ENCODE data around the gene GMDS.

GMDS gene

GRCh38 chr6:2240961-2241360 lies 4.4 kb downstream of the GMDS start:
- Histone ChIP-seq H3K9me3 (ENCODE audit: control insufficient read depth, insufficient read depth, low read length) (no peaks in the 10 kb centered on the region), H3K36me3 (ENCODE audit: control insufficient read depth, insufficient read depth, low read length) (no peaks in the 10 kb centered on the region), H3K27me3 (ENCODE audit: control insufficient read depth, insufficient read depth, low read length) (no peaks in the 10 kb centered on the region), H3K4me1 (ENCODE audit: control insufficient read depth, insufficient read depth, low read length) (peaks cover 7% of the 10 kb centered on the region), H3K27ac (ENCODE audit: low read length) (no peak overlapping the region), H3K4me3 (ENCODE audit: low read length) (no peak overlapping the region)
- no peak for DNase-seq (ENCODE audit: low read depth, low spot score)
- WGBS (ENCODE audit: insufficient coverage, insufficient read length), result no CpG with 5 or more reads among the region's 6 CpGs

GRCh38 chr6:2237001-2237400 lies 8.4 kb downstream of the GMDS start:
- Histone ChIP-seq H3K27me3 (ENCODE audit: control insufficient read depth, insufficient read depth, low read length) (no peaks in the 10 kb centered on the region), H3K4me3 (ENCODE audit: low read length) (no peak overlapping the region), H3K9me3 (ENCODE audit: control insufficient read depth, insufficient read depth, low read length) (no peaks in the 10 kb centered on the region), H3K4me1 (ENCODE audit: control insufficient read depth, insufficient read depth, low read length) (peaks cover 7% of the 10 kb centered on the region), H3K36me3 (ENCODE audit: control insufficient read depth, insufficient read depth, low read length) (no peaks in the 10 kb centered on the region), H3K27ac (ENCODE audit: low read length) (no peak overlapping the region)
- WGBS (ENCODE audit: insufficient coverage, insufficient read length), result no CpG with 5 or more reads among the region's 1 CpG
- no peak for DNase-seq (ENCODE audit: low read depth, low spot score)

- no peak for DNase-seq (ENCODE audit: low read depth, low spot score)
- H3K9me3 ChIP-seq (ENCODE audit: control insufficient read depth, insufficient read depth, low read length), result no peaks in the 10 kb centered on the region
- no peak overlapping the region for H3K27ac ChIP-seq (ENCODE audit: low read length)
- no peaks in the 10 kb centered on the region for H3K27me3 ChIP-seq (ENCODE audit: control insufficient read depth, insufficient read depth, low read length)
- no CpG with 5 or more reads among the region's 2 CpGs for WGBS (ENCODE audit: insufficient coverage, insufficient read length)
- H3K36me3 ChIP-seq (ENCODE audit: control insufficient read depth, insufficient read depth, low read length), result no peaks in the 10 kb centered on the region
- peaks cover 3% of the 10 kb centered on the region for H3K4me1 ChIP-seq (ENCODE audit: control insufficient read depth, insufficient read depth, low read length)
- H3K4me3 ChIP-seq (ENCODE audit: low read length), result no peak overlapping the region
These were observed 9.5 kb downstream of the GMDS start for GRCh38 chr6:2235777-2236495.

GRCh38 chr6:2232445-2232844 lies 13.0 kb downstream of the GMDS start:
- WGBS (ENCODE audit: insufficient coverage, insufficient read length), result no CpG with 5 or more reads among the region's 9 CpGs
- Histone ChIP-seq H3K36me3 (ENCODE audit: control insufficient read depth, insufficient read depth, low read length) (no peaks in the 10 kb centered on the region), H3K27ac (ENCODE audit: low read length) (no peak overlapping the region), H3K9me3 (ENCODE audit: control insufficient read depth, insufficient read depth, low read length) (no peaks in the 10 kb centered on the region), H3K4me1 (ENCODE audit: control insufficient read depth, insufficient read depth, low read length) (peaks cover 2% of the 10 kb centered on the region; the same call in 1 of the 2 replicates), H3K4me3 (ENCODE audit: low read length) (no peak overlapping the region), H3K27me3 (ENCODE audit: control insufficient read depth, insufficient read depth, low read length) (no peaks in the 10 kb centered on the region)
- no peak for DNase-seq (ENCODE audit: low read depth, low spot score)

- Histone ChIP-seq H3K4me1 (ENCODE audit: control insufficient read depth, insufficient read depth, low read length) (peaks cover 2% of the 10 kb centered on the region; the same call in 1 of the 2 replicates), H3K4me3 (ENCODE audit: low read length) (no peak overlapping the region), H3K27ac (ENCODE audit: low read length) (no peak overlapping the region), H3K27me3 (ENCODE audit: control insufficient read depth, insufficient read depth, low read length) (no peaks in the 10 kb centered on the region), H3K9me3 (ENCODE audit: control insufficient read depth, insufficient read depth, low read length) (no peaks in the 10 kb centered on the region), H3K36me3 (ENCODE audit: control insufficient read depth, insufficient read depth, low read length) (no peaks in the 10 kb centered on the region)
- DNase-seq (ENCODE audit: low read depth, low spot score), result no peak
- no CpG with 5 or more reads among the region's 4 CpGs for WGBS (ENCODE audit: insufficient coverage, insufficient read length)
These were observed 14.0 kb downstream of the GMDS start for GRCh38 chr6:2231438-2231837.

GRCh38 chr6:2230659-2231277 lies 14.6 kb downstream of the GMDS start:
- no peaks in the 10 kb centered on the region for H3K27me3 ChIP-seq (ENCODE audit: control insufficient read depth, insufficient read depth, low read length)
- whole genome bisulfite sequencing (ENCODE audit: insufficient coverage, insufficient read length), result no CpG with 5 or more reads among the region's 2 CpGs
- no peak overlapping the region for H3K4me3 ChIP-seq (ENCODE audit: low read length)
- H3K9me3 ChIP-seq (ENCODE audit: control insufficient read depth, insufficient read depth, low read length), result no peaks in the 10 kb centered on the region
- no peak for DNase-seq (ENCODE audit: low read depth, low spot score)
- H3K4me1 ChIP-seq (ENCODE audit: control insufficient read depth, insufficient read depth, low read length), result no peaks in the 10 kb centered on the region; the same call in 1 of the 2 replicates
- no peaks in the 10 kb centered on the region for H3K36me3 ChIP-seq (ENCODE audit: control insufficient read depth, insufficient read depth, low read length)
- H3K27ac ChIP-seq (ENCODE audit: low read length), result no peak overlapping the region

- no peaks in the 10 kb centered on the region for H3K9me3 ChIP-seq (ENCODE audit: control insufficient read depth, insufficient read depth, low read length)
- DNase-seq (ENCODE audit: low read depth, low spot score), result no peak
- no CpG with 5 or more reads among the region's 4 CpGs for WGBS (ENCODE audit: insufficient coverage, insufficient read length)
- H3K4me1 ChIP-seq (ENCODE audit: control insufficient read depth, insufficient read depth, low read length), result no peaks in the 10 kb centered on the region; the same call in 1 of the 2 replicates
- no peaks in the 10 kb centered on the region for H3K36me3 ChIP-seq (ENCODE audit: control insufficient read depth, insufficient read depth, low read length)
- H3K4me3 ChIP-seq (ENCODE audit: low read length), result no peak overlapping the region
- H3K27ac ChIP-seq (ENCODE audit: low read length), result no peak overlapping the region
- no peaks in the 10 kb centered on the region for H3K27me3 ChIP-seq (ENCODE audit: control insufficient read depth, insufficient read depth, low read length)
These were observed 15.7 kb downstream of the GMDS start for GRCh38 chr6:2229742-2230141.

GRCh38 chr6:2229039-2229438 lies 16.4 kb downstream of the GMDS start:
- no peak for DNase-seq (ENCODE audit: low read depth, low spot score)
- Histone ChIP-seq H3K36me3 (ENCODE audit: control insufficient read depth, insufficient read depth, low read length) (no peaks in the 10 kb centered on the region), H3K27ac (ENCODE audit: low read length) (no peak overlapping the region), H3K27me3 (ENCODE audit: control insufficient read depth, insufficient read depth, low read length) (no peaks in the 10 kb centered on the region), H3K4me1 (ENCODE audit: control insufficient read depth, insufficient read depth, low read length) (no peaks in the 10 kb centered on the region; the same call in 1 of the 2 replicates), H3K9me3 (ENCODE audit: control insufficient read depth, insufficient read depth, low read length) (no peaks in the 10 kb centered on the region), H3K4me3 (ENCODE audit: low read length) (no peak overlapping the region)
- no CpG with 5 or more reads among the region's 4 CpGs for WGBS (ENCODE audit: insufficient coverage, insufficient read length)

- Histone ChIP-seq H3K27ac (ENCODE audit: low read length) (no peak overlapping the region), H3K4me1 (ENCODE audit: control insufficient read depth, insufficient read depth, low read length) (no peaks in the 10 kb centered on the region; the same call in 1 of the 2 replicates), H3K9me3 (ENCODE audit: control insufficient read depth, insufficient read depth, low read length) (no peaks in the 10 kb centered on the region), H3K4me3 (ENCODE audit: low read length) (no peak overlapping the region), H3K27me3 (ENCODE audit: control insufficient read depth, insufficient read depth, low read length) (no peaks in the 10 kb centered on the region), H3K36me3 (ENCODE audit: control insufficient read depth, insufficient read depth, low read length) (no peaks in the 10 kb centered on the region)
- no peak for DNase-seq (ENCODE audit: low read depth, low spot score)
- no CpG with 5 or more reads among the region's 2 CpGs for WGBS (ENCODE audit: insufficient coverage, insufficient read length)
These were observed 17.0 kb downstream of the GMDS start for GRCh38 chr6:2228392-2228791.

GRCh38 chr6:2226775-2227174 lies 18.6 kb downstream of the GMDS start:
- Histone ChIP-seq H3K27ac (ENCODE audit: low read length) (no peak overlapping the region), H3K9me3 (ENCODE audit: control insufficient read depth, insufficient read depth, low read length) (no peaks in the 10 kb centered on the region), H3K36me3 (ENCODE audit: control insufficient read depth, insufficient read depth, low read length) (no peaks in the 10 kb centered on the region), H3K4me1 (ENCODE audit: control insufficient read depth, insufficient read depth, low read length) (peaks cover 2% of the 10 kb centered on the region; the same call in 1 of the 2 replicates), H3K27me3 (ENCODE audit: control insufficient read depth, insufficient read depth, low read length) (no peaks in the 10 kb centered on the region), H3K4me3 (ENCODE audit: low read length) (no peak overlapping the region)
- WGBS (ENCODE audit: insufficient coverage, insufficient read length), result no CpG with 5 or more reads among the region's 2 CpGs
- DNase-seq (ENCODE audit: low read depth, low spot score), result no peak
